Glutamatergic neuron (in vitro differentiated cells): ENCODE measurements around the gene SULT2B1. TPM values are rescaled to one million over a fixed set of nuclear protein-coding genes. Genes with fewer than 3 reads are reported as not detected.
A peak's percentile ranks its signal among the peaks of the same experiment; 100 is the strongest.

Experiments
- DNase-seq: peaks from one replicate; pipeline ENCODE4 v3.0.0; 2022
- H3K27ac Mint-ChIP-seq: one replicate; pipeline ENCODE4 v1.8.0; 2020; ENCODE audit warnings: mild to moderate bottlenecking, mixed read lengths, inconsistent platforms; ENCODE audit not compliant: unreplicated experiment
- H3K27me3 Mint-ChIP-seq: one replicate; pipeline ENCODE4 v1.8.0; 2020; ENCODE audit warnings: mild to moderate bottlenecking, moderate library complexity, mixed read lengths, inconsistent platforms; ENCODE audit not compliant: unreplicated experiment
- H3K36me3 Mint-ChIP-seq: one replicate; pipeline ENCODE4 v1.8.0; 2020; ENCODE audit warnings: mild to moderate bottlenecking, mixed read lengths, inconsistent platforms; ENCODE audit not compliant: unreplicated experiment
- H3K4me1 Mint-ChIP-seq: one replicate; pipeline ENCODE4 v1.8.0; 2020; ENCODE audit warnings: mild to moderate bottlenecking, low read depth, mixed read lengths, inconsistent platforms; ENCODE audit not compliant: unreplicated experiment
- H3K4me3 Mint-ChIP-seq: one replicate; pipeline ENCODE4 v1.8.0; 2020; ENCODE audit warnings: mild to moderate bottlenecking, mixed read lengths, inconsistent platforms; ENCODE audit not compliant: unreplicated experiment
- H3K9me3 Mint-ChIP-seq: one replicate; pipeline ENCODE4 v1.8.0; 2020; ENCODE audit warnings: mild to moderate bottlenecking, moderate library complexity, mixed read lengths, inconsistent platforms; ENCODE audit not compliant: unreplicated experiment
- CTCF ChIP-seq: fragments of 200-600 bp; sonication (generic); IDR thresholded peaks from one replicate; pipeline ENCODE4 v1.5.0; 2021; ENCODE audit not compliant: partially characterized antibody, unreplicated experiment
- total RNA-seq: library from RNA; stranded (reverse); fragmentation: NEBNext Ultra II Directional; extraction: Animal tissue kit (Norgen Biotek cat#: 25700); gene quantifications from one replicate; pipeline ENCODE4 v1.2.1, GENCODE V29; 2021; ENCODE audit not compliant: unreplicated experiment

The SULT2B1 gene
- total RNA-seq, 1 donor from 2014 or later: not detected

GRCh38 chr19:48511800-48512503, 40.0 kb upstream of the SULT2B1 start, which contains the start of gene LMTK3:
Gene LMTK3 (minus strand): TSS chr19:48511835. CDS start chr19:48511576, 259 bp downstream.
- Mint-ChIP-seq H3K9me3 (peaks cover 4% of the 10 kb centered on the region), H3K27ac (peak within 1 kb of the TSS; percentile 62), H3K36me3 (no peaks in the 10 kb centered on the region), H3K27me3 (peaks cover 4% of the 10 kb centered on the region), H3K4me3 (peak within 1 kb of the TSS; percentile 95), H3K4me1 (peaks cover 7% of the 10 kb centered on the region)
- peak; percentile 85 for DNase-seq
- no peak for TF ChIP-seq CTCF

- H3K4me1 Mint-ChIP-seq: peaks cover 7% of the 10 kb centered on the region
- H3K27ac Mint-ChIP-seq: no peak overlapping the region
- H3K4me3 Mint-ChIP-seq: no peak overlapping the region
- TF ChIP-seq CTCF: no peak
- no peak for DNase-seq
- peaks cover 4% of the 10 kb centered on the region for H3K9me3 Mint-ChIP-seq
- H3K36me3 Mint-ChIP-seq: no peaks in the 10 kb centered on the region
- peaks cover 8% of the 10 kb centered on the region for H3K27me3 Mint-ChIP-seq
Measured at GRCh38 chr19:48512504-48513288, 39.3 kb upstream of the SULT2B1 start.

GRCh38 chr19:48513289-48514122, 38.5 kb upstream of the SULT2B1 start:
- Mint-ChIP-seq H3K4me1 (peaks cover 7% of the 10 kb centered on the region), H3K4me3 (no peak overlapping the region), H3K36me3 (no peaks in the 10 kb centered on the region), H3K27ac (peak overlapping the region; percentile 72), H3K27me3 (peaks cover 8% of the 10 kb centered on the region), H3K9me3 (peaks cover 4% of the 10 kb centered on the region)
- TF ChIP-seq CTCF: no peak
- peak; percentile 80 for DNase-seq

GRCh38 chr19:48514123-48514458, 37.9 kb upstream of the SULT2B1 start:
- no peaks in the 10 kb centered on the region for H3K36me3 Mint-ChIP-seq
- H3K27ac Mint-ChIP-seq: peak overlapping the region; percentile 72
- TF ChIP-seq CTCF: no peak
- H3K27me3 Mint-ChIP-seq: peaks cover 8% of the 10 kb centered on the region
- H3K9me3 Mint-ChIP-seq: peaks cover 4% of the 10 kb centered on the region
- DNase-seq: no peak
- no peak overlapping the region for H3K4me3 Mint-ChIP-seq
- H3K4me1 Mint-ChIP-seq: peaks cover 7% of the 10 kb centered on the region
